SK-N-SH (cell line): ENCODE data around the gene DCAF11. TPM values are rescaled to one million over a fixed set of nuclear protein-coding genes. Genes with fewer than 3 reads are reported as not detected.

ENCODE experiments used
- CTCF ChIA-PET: fragments of 300-600, 350-600 bp; formaldehyde crosslinking; extraction: SDS; loops from one replicate; lab custom pipeline; 2021; lab: Yijun Ruan, JAX
- POLR2A ChIA-PET: fragments of 350-600 bp; sonication (Branson Sonifier 250); formaldehyde crosslinking; extraction: SDS; loops from one replicate; lab custom pipeline; 2020; ENCODE audit warnings: antibody characterized with exemption, inconsistent platforms; lab: Yijun Ruan, JAX
- DNase-seq: peaks from one replicate; pipeline ENCODE4 v3.0.0; 2012
- H2AFZ ChIP-seq: fragments of 200-600 bp; sonication (generic); 2 replicates; pipeline ENCODE4 v1.8.1; 2016; ENCODE audit warnings: antibody characterized with exemption, mild to moderate bottlenecking, low read depth
- H3F3A ChIP-seq: fragments of 200-600 bp; sonication (generic); replicated peaks from 2 replicates; pipeline ENCODE3; 2016; ENCODE audit warnings: antibody characterized with exemption, mild to moderate bottlenecking; ENCODE audit not compliant: insufficient read depth
- H3K27ac ChIP-seq, 2 experiments: fragments of 200-500 bp in 1 of 2; fragments of 200-600 bp in 1 of 2; sonication (Bioruptor generic) in 1 of 2; sonication (generic), shearing (Covaris generic) in 1 of 2; 2 replicates each; pipeline versions ENCODE4 v1.5.1 to v1.6.1; 2014 to 2016; ENCODE audit warnings: low read depth in 2 of 2, inconsistent platforms in 1 of 2, low read length in 1 of 2, mild to moderate bottlenecking in 1 of 2, mixed read lengths in 1 of 2
- H3K27me3 ChIP-seq: fragments of 200-600 bp; sonication (generic), shearing (Covaris generic); 2 replicates; pipeline ENCODE4 v1.6.1; 2016; ENCODE audit warnings: mixed run types; ENCODE audit not compliant: insufficient read depth
- H3K36me3 ChIP-seq, 2 experiments: fragments of 200-500 bp in 1 of 2; fragments of 200-600 bp in 1 of 2; sonication (Bioruptor generic) in 1 of 2; sonication (generic) in 1 of 2; replicated peaks in 1 of 2; 2 replicates each; pipeline versions ENCODE3 to v1.5.1; 2014 to 2016; ENCODE audit warnings: low read length in 1 of 2, mild to moderate bottlenecking in 1 of 2; ENCODE audit not compliant: insufficient read depth in 2 of 2, control insufficient read depth in 1 of 2
- H3K4me1 ChIP-seq, 2 experiments: fragments of 200-500 bp in 1 of 2; fragments of 200-600 bp in 1 of 2; sonication (Bioruptor generic) in 1 of 2; sonication (generic), shearing (Covaris generic) in 1 of 2; 2 replicates each; pipeline versions ENCODE4 v1.5.1 to v1.6.1; 2014 to 2016; ENCODE audit warnings: low read depth in 1 of 2, low read length in 1 of 2, mixed run types in 1 of 2; ENCODE audit not compliant: insufficient read depth in 2 of 2, control insufficient read depth in 1 of 2
- H3K4me2 ChIP-seq: fragments of 200-600 bp; sonication (generic), shearing (Covaris generic); 2 replicates; pipeline ENCODE4 v1.6.1; 2017; ENCODE audit warnings: mixed run types
- H3K4me3 ChIP-seq, 2 experiments: fragments of 200-500 bp in 1 of 2; fragments of 200-600 bp in 1 of 2; sonication (Bioruptor generic) in 1 of 2; sonication (generic), shearing (Covaris generic) in 1 of 2; 2 replicates each; pipeline versions ENCODE4 v1.5.1 to v1.8.1; 2014 to 2016; ENCODE audit warnings: low read depth in 2 of 2, inconsistent platforms in 1 of 2, low read length in 1 of 2, mild to moderate bottlenecking in 1 of 2, mixed read lengths in 1 of 2, moderate library complexity in 1 of 2
- H3K79me2 ChIP-seq: fragments of 200-600 bp; sonication (generic); 2 replicates; pipeline ENCODE4 v1.8.1; 2017; ENCODE audit warnings: mild to moderate bottlenecking; ENCODE audit not compliant: insufficient read depth
- H3K9ac ChIP-seq: fragments of 200-600 bp; sonication (generic); 2 replicates; pipeline ENCODE4 v1.6.1; 2017; ENCODE audit warnings: mixed run types
- H3K9me2 ChIP-seq: fragments of 200-600 bp; sonication (generic); 2 replicates; pipeline ENCODE4 v1.6.1; 2017; ENCODE audit warnings: mixed run types
- H3K9me3 ChIP-seq: fragments of 200-600 bp; sonication (generic); 2 replicates; pipeline ENCODE4 v1.6.1; 2017; ENCODE audit warnings: mixed run types, mild to moderate bottlenecking, moderate library complexity
- H4K20me1 ChIP-seq: fragments of 200-600 bp; sonication (generic); 2 replicates; pipeline ENCODE4 v1.6.1; 2017; ENCODE audit warnings: mild to moderate bottlenecking, mixed run types; ENCODE audit not compliant: insufficient read depth
- CHD2 ChIP-seq: fragments of 150-350 bp; IDR thresholded peaks from 2 replicates; pipeline ENCODE4 v1.6.1; 2018; ENCODE audit warnings: low read length; ENCODE audit not compliant: partially characterized antibody
- EP300 ChIP-seq, 2 experiments: IDR thresholded peaks; 2 replicates each; pipeline versions ENCODE4 v1.4.0 to v1.6.1; 2012; ENCODE audit warnings: borderline replicate concordance in 1 of 2, low read depth in 1 of 2, low read length in 1 of 2
- EZH2phosphoT487 ChIP-seq: fragments of 200-600 bp; sonication (generic); IDR thresholded peaks from 2 replicates; pipeline ENCODE4 v1.6.1; 2017; ENCODE audit warnings: low read depth, mixed run types, mild to moderate bottlenecking, antibody characterized with exemption, moderate library complexity, borderline replicate concordance
- FOSL2 ChIP-seq: IDR thresholded peaks from 2 replicates; pipeline ENCODE4 v1.4.0; 2012; ENCODE audit warnings: low read depth, mild to moderate bottlenecking, moderate library complexity, borderline replicate concordance
- FOXJ3 ChIP-seq: sonication (generic); formaldehyde crosslinking; IDR thresholded peaks from 2 replicates; pipeline ENCODE4 v1.5.1; 2020; ENCODE audit warnings: mild to moderate bottlenecking, missing genetic modification reagents
- FOXM1 ChIP-seq: IDR thresholded peaks from 2 replicates; pipeline ENCODE4 v1.4.0; 2012; ENCODE audit warnings: low read depth, mild to moderate bottlenecking
- GABPA ChIP-seq: IDR thresholded peaks from 2 replicates; pipeline ENCODE4 v1.4.0; 2012; ENCODE audit warnings: low read depth, mild to moderate bottlenecking
- IRF3 ChIP-seq: fragments of 150-350 bp; IDR thresholded peaks from 2 replicates; pipeline ENCODE4 v1.6.1; 2016; ENCODE audit warnings: mild to moderate bottlenecking, low read depth, low read length
- MAX ChIP-seq: IDR thresholded peaks from 2 replicates; pipeline ENCODE4 v1.4.0; 2012; ENCODE audit warnings: low read depth
- PBX3 ChIP-seq: IDR thresholded peaks from 2 replicates; pipeline ENCODE4; 2012
- RAD21 ChIP-seq: IDR thresholded peaks from 2 replicates; pipeline ENCODE4 v1.6.1; 2012; ENCODE audit warnings: mild to moderate bottlenecking, low read length
- REST ChIP-seq: IDR thresholded peaks from 2 replicates; pipeline ENCODE4 v1.6.1; 2012; ENCODE audit warnings: mild to moderate bottlenecking, low read depth, low read length, moderate library complexity
- RFX5 ChIP-seq: IDR thresholded peaks from 2 replicates; pipeline ENCODE4 v1.6.1; 2012; ENCODE audit warnings: mild to moderate bottlenecking, improper control_type of control experiment, low read length
- RXRA ChIP-seq: IDR thresholded peaks from 2 replicates; pipeline ENCODE4 v1.4.0; 2012; ENCODE audit warnings: low read depth, mild to moderate bottlenecking, borderline replicate concordance
- TEAD4 ChIP-seq: IDR thresholded peaks from 2 replicates; pipeline ENCODE4 v1.4.0; 2012; ENCODE audit warnings: mild to moderate bottlenecking, borderline replicate concordance; ENCODE audit not compliant: insufficient read depth
- YY1 ChIP-seq: IDR thresholded peaks from 2 replicates; pipeline ENCODE4 v1.4.0; 2012; ENCODE audit warnings: low read depth, mild to moderate bottlenecking
- ZBTB33 ChIP-seq: IDR thresholded peaks from 2 replicates; pipeline ENCODE4 v1.4.0; 2012; ENCODE audit warnings: low read depth, borderline replicate concordance
- WGBS: methylation state at CpG from one replicate; pipeline ENCODE4 v1.1.6; 2017; ENCODE audit warnings: low lambda C conversion rate; 5-methylcytosine and 5-hydroxymethylcytosine counted together
- polyA plus RNA-seq, 3 experiments: library from polyadenylated mRNA; depleted of rRNA; stranded (reverse); fragments of >200 nt; gene quantifications; 2 replicates each; pipeline ENCODE4 v1.2.3, GENCODE V29; 2012

The DCAF11 gene
- polyA plus RNA-seq, 1 of the 3 experiments (the other 2 are of a cell fraction): 34.6 TPM

GRCh38 chr14:24129410-24129998 is 14.9 kb downstream of the DCAF11 start:
- no peak for TF ChIP-seq EP300 (IDR thresholded peaks at IDR 0.05; ENCODE audit: borderline replicate concordance in 1 of 2, low read depth in 1 of 2, low read length in 1 of 2)
- TF ChIP-seq RAD21: no peak
- TF ChIP-seq RXRA: no peak
- TF ChIP-seq MAX: no peak
- TF ChIP-seq GABPA: no peak
- TF ChIP-seq RFX5: no peak
- no peak for TF ChIP-seq PBX3
- no peak for TF ChIP-seq TEAD4
- TF ChIP-seq REST: no peak
- no peak for TF ChIP-seq EZH2phosphoT487
- no peak for TF ChIP-seq CHD2
- no peak for TF ChIP-seq FOXJ3 (CRISPR knock-in tag)
- TF ChIP-seq YY1: no peak
- TF ChIP-seq IRF3: no peak
- TF ChIP-seq FOXM1: no peak
- no peak for TF ChIP-seq ZBTB33
- no peak for TF ChIP-seq FOSL2
- TF ChIP-seq, all 33 proteins: peak for 0
- peaks cover 0 to 8% of the 10 kb centered on the region in 2 experiments; a peak in 1 of 4 replicates for H3K4me1 ChIP-seq

More at GRCh38 chr14:24129410-24129998, 14.9 kb downstream of the DCAF11 start:
- no peak for DNase-seq
- Histone ChIP-seq H3K4me3 (no peak overlapping the region), H4K20me1 (no peaks in the 10 kb centered on the region), H3K9me3 (no peaks in the 10 kb centered on the region), H3K79me2 (no peaks in the 10 kb centered on the region), H3K36me3 (no peaks in the 10 kb centered on the region), H3K27ac (no peak overlapping the region), H3K27me3 (no peaks in the 10 kb centered on the region), H3K9me2 (no peaks in the 10 kb centered on the region), H3F3A (peaks cover 6% of the 10 kb centered on the region), H3K4me2 (no peak overlapping the region), H2AFZ (no peak overlapping the region), H3K9ac (no peak overlapping the region)
- 83% methylated on average over 8 of the region's 8 CpGs for WGBS
- ChIA-PET POLR2A (interaction anchor here (0.9 to 2.3 kb wide), 2 partner anchors 8 to 15 kb away, joined by 5 to 6 read pairs; partner anchors contain the start of genes DCAF11 and NRL), CTCF (interaction anchor here (2.0 kb wide), 1 partner anchor 21 kb away, joined by 10 read pairs; no protein-coding TSS in a partner anchor)
